HEK293T (cell line): ENCODE data around the gene C17orf114.

ENCODE experiments used
- ARNT ChIP-seq: fragments of 450-650 bp; IDR thresholded peaks from 2 replicates; pipeline ENCODE4 v1.6.1; 2017; ENCODE audit warnings: mild to moderate bottlenecking
- BHLHE40 ChIP-seq: fragments of 450-650 bp; IDR thresholded peaks from 2 replicates; pipeline ENCODE4 v1.6.1; 2016; ENCODE audit warnings: mild to moderate bottlenecking, moderate library complexity, borderline replicate concordance
- CTBP1 ChIP-seq: fragments of 450-650 bp; IDR thresholded peaks from 2 replicates; pipeline ENCODE4 v1.6.1; 2016; ENCODE audit warnings: borderline replicate concordance
- ELF4 ChIP-seq: fragments of 450-650 bp; IDR thresholded peaks from 2 replicates; pipeline ENCODE4 v1.6.1; 2017; ENCODE audit warnings: antibody characterized with exemption
- FOXA1 ChIP-seq: fragments of 450-650 bp; IDR thresholded peaks from 2 replicates; pipeline ENCODE4 v1.6.1; 2016; ENCODE audit warnings: mild to moderate bottlenecking
- FOXM1 ChIP-seq: fragments of 450-650 bp; IDR thresholded peaks from 2 replicates; pipeline ENCODE4 v1.6.1; 2017; ENCODE audit warnings: mild to moderate bottlenecking, borderline replicate concordance
- HDGF ChIP-seq: fragments of 450-650 bp; IDR thresholded peaks from 2 replicates; pipeline ENCODE4 v1.6.1; 2017; ENCODE audit warnings: antibody characterized with exemption, borderline replicate concordance
- L3MBTL2 ChIP-seq: fragments of 450-650 bp; conservative IDR thresholded peaks from 2 replicates; pipeline ENCODE4 v1.6.1; 2016; ENCODE audit warnings: mild to moderate bottlenecking
- LEF1 ChIP-seq: fragments of 450-650 bp; IDR thresholded peaks from 2 replicates; pipeline ENCODE4 v1.6.1; 2017; ENCODE audit warnings: mild to moderate bottlenecking, borderline replicate concordance
- NFRKB ChIP-seq: fragments of 450-650 bp; IDR thresholded peaks from 2 replicates; pipeline ENCODE4 v1.6.1; 2016; ENCODE audit warnings: mild to moderate bottlenecking, moderate library complexity
- PKNOX1 ChIP-seq: fragments of 450-650 bp; IDR thresholded peaks from 2 replicates; pipeline ENCODE4 v1.6.1; 2016
- SP1 ChIP-seq: fragments of 450-650 bp; IDR thresholded peaks from 2 replicates; pipeline ENCODE4 v1.6.1; 2017
- SUZ12 ChIP-seq: fragments of 450-650 bp; IDR thresholded peaks from 2 replicates; pipeline ENCODE4 v1.6.1; 2016; ENCODE audit warnings: mild to moderate bottlenecking

GRCh38 chr17:4812690-4813089, 10.6 kb upstream of the C17orf114 start:
- TF ChIP-seq NFRKB (no peak), FOXA1 (no peak), PKNOX1 (no peak), SUZ12 (no peak), FOXM1 (no peak), HDGF (no peak), SP1 (no peak), LEF1 (no peak), BHLHE40 (no peak), ARNT (no peak), CTBP1 (no peak), ELF4 (no peak), L3MBTL2 (no peak)
